OCI-M1 (cell line): Measurements from ENCODE around the gene MPP7.
"Not testable (repeated sequence)": the region's sequence is repeated elsewhere in the genome, so short reads cannot be mapped to it uniquely, and the experiment has no call there.

ENCODE experiments used
- DNase-seq: peaks from one replicate; lab custom pipeline; 2025; lab: John Stamatoyannopoulos, UW

Gene MPP7

DNA sequence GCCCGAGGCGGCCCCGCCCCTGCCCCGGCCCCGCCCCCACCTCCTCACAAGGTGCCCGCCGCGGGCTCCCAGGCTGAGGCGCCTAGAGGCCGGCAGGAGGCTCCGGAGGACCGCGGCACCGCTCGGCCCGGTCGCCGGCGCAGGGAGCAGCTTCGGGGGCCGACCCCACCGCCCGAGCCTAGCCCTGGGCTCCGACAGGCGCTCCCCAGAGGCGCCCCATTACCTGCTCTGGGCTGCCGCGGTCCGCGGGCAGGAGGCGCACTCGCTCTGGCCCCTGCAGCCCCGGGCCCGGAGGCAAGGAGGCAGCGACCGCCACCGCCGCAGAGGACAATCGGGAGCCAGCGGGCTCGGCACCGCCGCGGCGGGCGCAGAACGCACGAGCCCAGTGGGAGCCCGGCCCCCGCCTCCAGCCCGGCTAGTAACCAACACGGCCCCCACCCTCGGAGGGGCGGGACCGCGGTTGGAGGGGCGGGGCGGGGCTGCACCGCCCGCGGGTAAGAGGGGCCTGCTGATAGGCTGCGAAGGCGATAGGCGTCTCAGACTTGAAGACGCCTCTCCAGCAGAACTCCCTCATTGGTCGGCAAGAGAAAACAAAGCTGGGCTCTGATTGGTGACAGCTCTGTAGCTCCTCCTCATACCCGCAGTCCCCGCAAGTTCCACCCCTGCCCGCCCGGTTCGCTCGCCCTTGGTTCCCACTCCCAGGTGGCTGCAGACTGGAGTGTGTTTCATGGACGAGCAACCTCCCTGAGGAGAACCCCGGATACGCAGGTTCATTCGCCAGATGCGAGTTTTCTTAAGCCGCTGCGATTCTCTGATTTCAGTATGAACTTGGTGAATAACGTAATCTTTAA lies at the start of gene MPP7:
TSS of gene MPP7 (minus strand) at position 427 of the 851 bp plus-strand sequence. CDS start 64,460 bp downstream, outside the sequence.
- DNase-seq, result peak; percentile 98

- no peak for DNase-seq
These were observed 47.0 kb upstream of the MPP7 start for GRCh38 chr10:28349892-28350291.

GRCh38 chr10:28343987-28344895 lies 41.4 kb upstream of the MPP7 start:
- peak; percentile 35 for DNase-seq

DNA sequence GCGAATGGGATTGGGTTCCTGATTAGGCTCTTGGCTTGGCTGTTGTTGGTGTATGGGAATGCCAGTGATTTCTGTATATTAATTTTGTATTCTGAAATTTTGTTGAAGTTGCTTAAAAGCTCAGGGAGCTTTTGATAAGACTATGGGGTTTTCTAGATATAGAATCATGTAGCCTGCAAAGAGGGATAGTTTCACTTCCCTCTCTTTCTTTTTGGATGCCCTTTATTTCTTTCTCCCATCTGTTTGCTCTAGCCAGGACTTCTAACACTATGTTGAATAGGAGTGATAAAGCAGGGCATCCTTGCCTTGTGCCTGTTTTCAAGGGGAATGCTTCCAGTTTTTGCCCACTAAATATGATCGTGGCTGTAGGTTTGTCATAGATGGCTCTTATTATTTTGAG lies 40.4 kb upstream of the MPP7 start:
- DNase-seq, result no peak

GRCh38 chr10:28341679-28342078 lies 38.8 kb upstream of the MPP7 start:
- DNase-seq, result not testable (repeated sequence)

DNA sequence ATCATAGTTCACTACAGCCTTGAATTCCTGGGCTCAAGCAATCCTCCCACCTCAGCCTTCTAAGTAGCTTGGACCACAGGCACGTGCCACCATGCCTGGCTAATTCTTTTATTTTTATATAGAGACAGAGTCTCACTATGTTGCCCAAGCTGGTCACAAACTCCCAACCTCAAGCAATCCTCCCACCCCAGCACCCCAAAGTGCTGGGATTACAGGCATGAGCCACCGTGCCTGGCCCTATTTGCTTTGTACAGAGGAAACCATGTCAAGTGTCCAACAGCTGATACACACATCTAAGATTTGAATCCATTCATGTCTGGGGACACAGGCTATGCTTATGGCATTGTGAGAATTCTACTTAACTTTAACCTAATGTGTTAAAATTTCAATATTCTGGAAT lies 29.9 kb upstream of the MPP7 start:
- DNase-seq, result no peak

GRCh38 chr10:28331841-28332240 lies 29.0 kb upstream of the MPP7 start:
- DNase-seq, result no peak

GRCh38 chr10:28331066-28331465 lies 28.2 kb upstream of the MPP7 start:
- DNase-seq, result peak; percentile 25

DNA sequence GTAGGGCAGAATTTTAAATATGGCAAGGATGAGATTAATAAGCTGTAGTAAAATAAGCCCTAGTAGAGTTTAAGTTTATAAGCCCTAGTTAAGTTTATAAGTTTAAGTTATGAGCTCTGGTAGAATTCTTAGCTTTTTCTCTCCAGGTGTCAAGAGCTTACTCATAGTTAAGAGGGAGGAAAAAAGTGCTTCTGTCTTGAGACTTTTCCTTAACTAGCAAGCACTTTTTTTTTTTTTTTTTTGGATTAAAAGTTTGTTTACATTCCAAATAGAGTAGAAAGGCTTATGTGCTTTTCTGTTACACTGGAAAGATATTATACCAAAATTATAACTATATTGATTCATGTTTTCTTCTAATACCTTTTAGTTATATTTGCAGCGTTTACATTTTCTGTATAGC lies 25.5 kb upstream of the MPP7 start:
- no peak for DNase-seq

- no peak for DNase-seq
These were observed 24.6 kb upstream of the MPP7 start for GRCh38 chr10:28327491-28327880.

- DNase-seq, result no peak
These were observed 23.9 kb upstream of the MPP7 start for GRCh38 chr10:28326516-28327490.

- no peak for DNase-seq
These were observed 17.9 kb upstream of the MPP7 start for GRCh38 chr10:28320799-28321198.

- no peak for DNase-seq
These were observed 17.2 kb upstream of the MPP7 start for GRCh38 chr10:28320090-28320489.

GRCh38 chr10:28319061-28319460 lies 16.2 kb upstream of the MPP7 start:
- not testable (repeated sequence) for DNase-seq

- DNase-seq, result no peak
These were observed 15.8 kb upstream of the MPP7 start for GRCh38 chr10:28318626-28319025.

GRCh38 chr10:28317760-28318159 lies 14.9 kb upstream of the MPP7 start:
- DNase-seq, result no peak

GRCh38 chr10:28316696-28317095 lies 13.8 kb upstream of the MPP7 start:
- no peak for DNase-seq

DNA sequence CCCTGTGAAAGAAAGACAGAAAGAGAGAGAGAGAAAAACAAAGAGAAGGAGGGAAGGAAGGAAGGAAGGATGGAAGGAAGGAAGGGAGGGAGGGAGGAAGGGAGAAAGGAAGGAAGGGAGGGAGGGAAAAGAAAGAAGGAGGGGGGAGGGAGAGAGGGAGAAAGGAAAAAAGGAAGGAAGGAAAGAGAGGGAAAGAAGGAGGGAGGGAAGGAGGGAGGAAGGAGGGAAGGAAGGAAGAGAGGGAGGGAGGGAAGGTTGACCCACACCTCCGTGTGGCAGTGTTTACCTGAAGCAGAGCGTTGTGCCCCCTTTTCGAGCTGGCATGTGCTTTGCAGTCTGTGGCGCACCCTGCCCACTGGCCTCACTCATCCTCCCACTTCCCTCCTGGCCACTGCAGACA lies 12.3 kb upstream of the MPP7 start:
- no peak for DNase-seq

DNA sequence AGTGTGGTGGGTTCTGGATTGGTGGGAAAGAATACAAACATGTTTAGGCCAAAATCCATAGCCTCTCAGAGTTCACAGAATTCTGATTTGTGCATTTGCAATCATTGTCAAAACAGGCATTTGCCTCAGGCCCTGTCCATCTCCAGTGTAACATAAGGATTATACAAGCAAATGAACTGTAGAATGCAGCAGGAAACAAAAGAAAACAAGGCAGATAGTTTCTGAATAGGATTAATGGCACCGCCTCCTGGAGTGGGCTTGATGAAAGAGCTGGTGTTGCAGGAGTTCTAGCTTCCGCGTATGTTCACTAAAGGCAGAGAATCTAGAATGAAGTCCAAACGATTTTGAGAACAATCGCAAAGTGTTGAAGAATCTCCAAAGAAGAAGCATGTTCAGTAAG lies 11.3 kb upstream of the MPP7 start:
- no peak for DNase-seq

DNA sequence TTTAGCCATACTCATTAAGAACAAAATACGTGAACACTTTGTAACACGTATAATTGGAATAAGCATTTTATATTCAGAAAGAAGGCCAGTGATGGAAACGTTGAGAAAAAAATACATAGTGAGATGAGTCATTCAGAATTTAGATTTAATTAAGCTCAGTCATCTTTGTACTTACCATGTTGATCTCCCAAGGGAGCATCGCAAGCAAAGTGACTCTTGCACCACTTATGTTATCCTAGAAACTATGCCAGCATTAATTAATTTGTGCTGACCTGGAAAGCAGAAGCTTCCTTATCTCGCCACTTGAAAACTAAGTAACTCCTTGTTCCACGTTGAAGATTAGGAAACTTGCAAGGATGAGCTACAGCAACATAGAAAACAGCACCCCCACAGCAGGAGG lies 9.7 kb upstream of the MPP7 start:
- DNase-seq, result no peak

- no peak for DNase-seq
These were observed 8.2 kb upstream of the MPP7 start for GRCh38 chr10:28311104-28311503.

- no peak for DNase-seq
These were observed 4.4 kb upstream of the MPP7 start for GRCh38 chr10:28307267-28307666.
